UCSD-AML1 (cell line): Measurements from ENCODE around the gene ATG3.
"Not testable (repeated sequence)": the region's sequence is repeated elsewhere in the genome, so short reads cannot be mapped to it uniquely, and the experiment has no call there.

Experiments used
- DNase-seq: peaks from one replicate; lab custom pipeline; 2025; ENCODE audit not compliant: unreplicated experiment; lab: John Stamatoyannopoulos, UW

The ATG3 gene

GRCh38 chr3:112561734-112562529, at the start of gene ATG3, which contains the start of gene SLC35A5:
TSS of gene ATG3 (minus strand) at chr3:112561962. CDS start at chr3:112561528, 434 bp downstream.
TSS of gene SLC35A5 (plus strand) at chr3:112562045. CDS start at chr3:112563404, 1,359 bp downstream.
- peak; percentile 98 for DNase-seq

- DNase-seq = no peak
Observed at GRCh38 chr3:112610121-112610520, 48.4 kb upstream of the ATG3 start.

GRCh38 chr3:112607863-112608262, 46.1 kb upstream of the ATG3 start:
- no peak for DNase-seq

DNA sequence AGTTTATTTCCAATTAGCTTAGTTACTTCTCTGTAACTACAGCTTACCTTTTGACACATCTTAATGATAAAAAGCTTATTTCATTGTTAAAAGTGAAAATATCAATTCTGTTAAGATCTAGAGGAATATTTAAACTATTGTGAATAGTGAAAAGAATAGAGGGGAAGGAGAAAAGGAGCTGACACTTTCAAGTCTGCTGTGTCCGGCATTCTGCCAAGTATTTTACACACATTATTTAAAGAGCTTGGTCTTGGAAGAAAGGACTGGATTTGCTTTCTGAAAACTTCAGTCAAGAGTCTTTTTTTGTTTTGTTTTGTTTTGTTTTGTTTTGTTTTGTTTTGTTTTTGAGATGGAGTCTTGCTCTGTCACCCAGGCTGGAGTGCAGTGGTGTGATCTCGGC, 44.3 kb upstream of the ATG3 start:
- no peak for DNase-seq

- DNase-seq = no peak
Observed at GRCh38 chr3:112605285-112605684, 43.5 kb upstream of the ATG3 start.

DNA sequence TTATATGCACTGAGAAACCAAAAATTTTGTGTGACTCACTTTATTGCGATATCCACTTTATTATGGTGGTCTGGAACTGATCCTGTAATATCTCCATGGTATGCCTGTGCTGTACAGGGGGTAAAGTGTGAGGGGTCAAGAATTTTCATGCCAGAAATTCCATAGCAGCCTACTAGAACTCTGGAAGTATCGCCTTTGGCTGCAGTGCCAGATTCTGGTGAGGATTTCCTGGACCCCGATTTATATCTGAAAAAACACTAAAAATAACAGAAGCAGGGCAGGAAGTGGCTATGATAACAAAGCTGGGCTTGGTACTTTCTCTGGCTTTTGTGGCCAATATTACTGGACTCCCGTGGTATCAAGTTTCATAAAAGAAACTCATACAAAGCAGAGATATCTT, 42.8 kb upstream of the ATG3 start:
- DNase-seq = no peak

DNA sequence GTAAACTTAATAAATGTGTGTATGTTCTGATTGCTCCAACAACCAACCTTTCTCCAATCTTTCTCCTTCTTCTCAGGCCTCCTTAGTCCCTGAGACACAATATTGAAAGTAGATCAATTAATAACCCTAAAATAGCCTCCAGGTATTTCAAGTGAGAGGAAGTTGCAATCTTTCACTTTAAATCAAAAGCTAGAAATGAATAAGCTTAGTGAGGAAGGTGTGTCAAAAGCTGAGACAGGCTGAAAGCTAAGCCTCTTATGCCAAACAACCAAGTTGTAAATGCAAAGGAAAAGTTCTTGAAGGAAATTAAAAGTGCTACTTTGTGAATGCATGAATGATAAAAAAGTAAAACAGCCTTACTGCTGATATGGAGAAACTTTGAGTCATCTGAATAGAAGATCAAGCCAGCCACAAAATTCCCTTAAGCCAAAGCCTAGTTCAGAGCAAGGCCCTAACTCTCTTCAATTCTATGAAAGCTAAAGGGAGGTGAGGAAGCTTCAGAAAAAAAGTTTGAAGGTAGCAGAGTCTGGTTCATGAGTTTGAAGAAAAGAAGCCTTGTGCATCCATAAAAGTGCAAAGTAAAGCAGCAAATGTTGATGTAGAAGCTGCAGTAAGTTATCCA, 40.6 kb upstream of the ATG3 start:
- DNase-seq = no peak

DNA sequence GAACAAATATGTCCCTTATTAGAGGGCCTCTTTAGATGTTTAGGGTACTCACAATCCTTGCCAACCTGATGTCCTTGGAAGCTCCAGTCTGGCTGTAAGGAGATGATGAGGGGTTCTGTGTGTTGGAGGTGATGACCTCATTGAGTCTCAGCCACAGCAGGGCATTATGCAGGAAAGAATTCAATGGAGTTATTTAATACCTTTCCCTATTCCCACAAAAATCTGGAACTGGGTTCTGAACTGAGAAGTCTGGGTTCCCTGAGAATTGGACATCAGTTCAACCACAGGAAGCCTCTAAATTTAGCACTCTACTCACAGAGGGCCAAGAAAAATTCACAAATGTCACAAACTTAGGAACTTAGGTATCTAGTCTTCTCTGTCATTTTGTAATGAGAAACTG, 37.0 kb upstream of the ATG3 start:
- no peak for DNase-seq

DNA sequence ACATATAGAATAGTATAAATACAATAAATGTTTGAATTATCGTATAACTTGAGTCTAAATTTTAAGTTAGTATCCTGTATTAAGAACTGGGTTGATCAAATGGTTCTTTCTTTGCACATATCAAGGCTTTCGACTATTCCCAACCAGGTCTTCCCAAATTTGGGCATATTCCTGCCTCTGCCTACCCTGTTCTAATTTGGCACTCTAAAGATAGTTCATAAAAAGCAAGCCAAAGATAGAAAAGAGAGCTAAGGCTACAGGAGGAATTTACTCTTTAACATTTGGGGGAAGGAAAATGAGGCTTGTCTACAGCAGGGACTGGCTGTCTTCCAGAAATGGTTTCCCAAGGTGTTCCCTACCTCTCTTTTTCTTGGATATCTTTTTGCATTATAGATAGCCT, 36.2 kb upstream of the ATG3 start:
- DNase-seq = no peak

DNA sequence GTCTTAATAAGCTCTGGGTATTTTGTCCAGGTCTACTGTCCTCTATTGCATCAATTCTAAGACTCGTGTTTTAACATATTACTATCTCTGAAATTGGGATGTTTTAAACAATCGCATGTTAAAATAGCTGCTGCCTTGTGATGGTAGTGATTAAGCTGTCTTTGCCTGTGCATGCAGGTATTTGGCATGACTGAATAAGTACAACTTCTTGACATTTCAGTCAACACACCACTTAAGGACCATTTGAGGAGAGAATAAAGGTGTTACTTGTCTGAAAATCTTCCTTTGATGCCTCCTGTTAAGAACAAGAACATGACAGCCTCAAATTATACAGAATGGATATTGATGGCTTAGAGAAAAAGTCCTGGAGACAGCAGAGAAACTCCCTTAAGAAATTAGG, 33.1 kb upstream of the ATG3 start:
- DNase-seq = no peak

DNA sequence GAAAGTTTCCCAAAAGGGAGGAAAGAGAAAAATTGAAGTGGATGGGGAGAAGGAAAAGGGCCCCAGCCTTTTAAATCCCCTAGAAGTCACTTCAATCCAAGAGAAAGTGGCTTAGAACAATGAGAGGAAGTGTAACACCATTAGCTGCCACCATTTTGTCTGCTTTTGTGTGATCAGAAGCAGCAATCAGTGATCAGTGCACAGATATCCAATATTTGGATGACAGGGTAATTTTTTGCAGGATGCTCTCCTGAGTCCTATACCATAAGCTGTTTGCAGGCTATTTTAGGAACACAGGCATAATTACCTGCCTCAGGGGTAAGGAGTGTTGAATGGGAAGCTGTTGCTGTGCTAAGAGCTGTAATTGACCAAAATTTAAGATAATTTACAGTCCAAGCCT, 31.5 kb upstream of the ATG3 start:
- no peak for DNase-seq

DNA sequence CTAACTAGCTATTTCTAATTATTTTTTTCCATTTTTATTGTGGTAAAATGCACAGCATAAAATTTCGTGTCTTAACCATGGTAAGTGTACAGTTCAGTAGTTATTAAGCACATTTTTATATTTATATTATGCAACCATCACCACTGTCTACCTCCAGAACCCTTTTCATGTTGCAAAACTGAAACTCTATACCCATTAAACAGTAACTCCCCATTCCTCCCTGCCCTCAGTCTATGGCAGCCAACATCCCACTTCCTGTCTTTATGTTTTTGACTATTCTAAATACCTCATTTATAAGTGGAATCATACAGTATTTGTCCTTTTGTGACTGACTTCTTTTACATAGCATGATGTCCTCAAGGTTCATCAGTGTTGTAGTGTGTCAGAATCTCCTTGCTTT, 25.6 kb upstream of the ATG3 start:
- DNase-seq = no peak

- no peak for DNase-seq
Observed at GRCh38 chr3:112585782-112586181, 24.0 kb upstream of the ATG3 start.

DNA sequence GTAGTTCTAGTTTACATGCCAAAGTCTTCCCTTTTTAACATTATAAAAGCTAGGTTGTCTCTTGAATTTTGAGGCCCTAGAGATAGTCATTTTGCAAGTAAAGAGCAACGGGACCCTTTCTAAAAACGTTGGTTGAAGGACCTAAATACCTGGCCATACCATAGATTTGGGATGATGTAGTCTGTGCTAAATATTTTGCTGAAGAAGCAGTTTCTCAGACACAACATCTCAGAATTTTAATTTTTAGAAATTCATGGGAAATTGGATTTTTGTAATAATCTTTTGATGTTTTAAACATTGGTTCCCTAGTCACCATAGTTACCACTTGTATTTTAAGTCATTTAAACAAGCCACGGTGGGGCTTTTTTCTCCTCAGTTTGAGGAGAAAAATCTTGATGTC, 21.3 kb upstream of the ATG3 start:
- no peak for DNase-seq

DNA sequence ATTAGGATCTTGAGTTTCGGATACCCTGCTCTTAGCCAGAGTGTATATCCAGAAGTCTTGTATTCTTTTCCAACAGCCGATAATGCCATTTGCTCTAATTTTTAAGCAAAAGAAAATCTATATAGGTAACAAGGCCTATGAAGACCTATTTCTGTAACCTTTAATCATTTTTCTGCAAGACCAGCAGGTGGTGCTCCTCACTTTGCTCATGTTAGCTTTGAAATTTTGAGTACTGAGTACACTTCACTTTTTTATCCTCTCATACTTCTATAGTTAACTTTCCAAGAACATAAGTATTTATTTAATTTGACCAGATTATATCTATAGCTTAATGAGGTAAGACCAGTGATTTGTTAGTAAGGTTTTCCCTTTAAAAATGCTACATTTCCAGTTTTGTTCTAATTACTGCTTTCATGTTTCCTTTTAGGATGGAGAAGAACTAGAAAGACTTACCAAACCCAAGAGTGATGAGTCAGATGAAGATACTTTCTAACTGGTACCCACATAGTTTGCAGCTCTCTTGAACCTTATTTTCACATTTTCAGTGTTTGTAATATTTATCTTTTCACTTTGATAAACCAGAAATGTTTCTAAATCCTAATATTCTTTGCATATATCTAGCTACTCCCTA, 20.6 kb upstream of the ATG3 start:
- no peak for DNase-seq

DNA sequence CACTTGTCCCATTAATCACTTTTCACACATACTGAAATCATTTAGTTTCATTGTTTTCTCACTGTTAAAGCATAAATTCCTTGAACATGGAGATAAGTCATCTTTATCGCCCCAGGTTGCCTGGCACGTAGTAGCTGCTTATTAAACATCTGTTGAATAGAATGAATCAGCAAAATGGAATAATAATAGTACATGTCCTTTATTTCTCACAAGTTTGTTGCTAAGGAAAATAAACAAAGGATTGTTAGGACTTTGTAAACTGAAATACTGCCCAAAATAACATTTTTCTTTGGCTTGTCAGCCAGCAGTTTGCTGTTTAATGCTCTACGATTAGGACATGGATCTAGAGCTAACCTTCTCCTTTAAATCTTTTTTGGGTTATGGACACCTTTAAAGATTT, 17.9 kb upstream of the ATG3 start:
- DNase-seq = no peak

DNA sequence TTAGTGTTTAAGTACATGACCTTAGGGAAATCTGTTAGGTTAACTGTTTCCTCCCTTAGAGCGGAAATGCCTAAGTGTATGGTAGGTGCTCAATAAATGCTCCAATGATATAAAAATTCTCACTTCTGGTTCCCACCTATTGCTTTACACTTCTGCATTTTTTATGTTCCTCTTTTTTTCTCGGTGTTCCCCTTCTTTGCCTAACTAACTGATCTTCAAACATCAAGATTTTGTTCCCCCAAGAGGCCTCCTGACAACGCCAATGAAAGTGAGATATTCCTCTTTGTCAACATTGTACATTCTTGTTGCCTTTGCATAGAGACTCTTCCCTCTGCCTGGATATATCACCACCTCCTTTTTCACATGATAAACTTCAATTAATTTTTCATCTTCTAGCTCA, 17.5 kb upstream of the ATG3 start:
- DNase-seq = no peak

- DNase-seq = no peak
Observed at GRCh38 chr3:112572701-112573100, 10.9 kb upstream of the ATG3 start.

DNA sequence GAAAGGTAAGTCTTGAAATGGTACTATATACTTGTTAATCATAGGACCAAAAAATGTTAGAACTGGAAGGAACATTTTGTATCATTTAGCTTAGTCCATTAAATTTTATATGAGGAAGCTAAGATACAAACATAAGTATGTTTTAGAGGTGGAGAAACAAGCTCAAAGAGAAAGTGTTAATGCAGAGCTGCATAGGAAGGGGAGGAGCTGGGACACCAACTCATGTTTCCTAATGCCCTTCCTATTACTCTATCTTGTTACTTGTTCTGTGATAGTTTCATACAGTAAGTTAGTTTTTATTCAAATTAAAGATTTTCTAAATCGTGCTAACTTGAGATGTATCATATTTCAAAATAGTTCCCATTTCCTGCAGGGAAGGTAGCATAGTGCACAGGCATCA, 7.5 kb upstream of the ATG3 start:
- no peak for DNase-seq

DNA sequence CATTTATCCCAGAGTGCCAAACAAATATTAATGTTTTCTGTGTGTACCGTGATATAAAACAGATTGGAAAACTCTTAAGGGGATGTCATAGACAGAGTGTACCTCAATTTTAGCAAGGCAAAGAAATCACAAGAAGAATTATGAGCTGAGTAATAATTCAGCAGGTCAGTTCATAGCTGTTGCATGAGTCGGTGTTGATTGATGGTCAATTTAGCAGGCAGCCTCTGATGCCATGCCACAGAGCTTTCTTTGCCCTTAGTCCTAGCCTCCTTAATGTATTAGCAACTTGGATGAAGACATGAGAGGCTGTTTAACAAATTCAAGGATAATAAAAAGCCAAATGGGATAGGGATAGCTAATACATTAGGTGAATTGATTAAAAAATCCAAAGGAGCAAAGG, 6.9 kb upstream of the ATG3 start:
- DNase-seq = no peak

- no peak for DNase-seq
Observed at GRCh38 chr3:112564940-112565305, 3.2 kb upstream of the ATG3 start.

GRCh38 chr3:112564247-112564939, 2.6 kb upstream of the ATG3 start:
- DNase-seq = not testable (repeated sequence)
